ENCODE results near the gene IFT122.

Gene IFT122

DNA sequence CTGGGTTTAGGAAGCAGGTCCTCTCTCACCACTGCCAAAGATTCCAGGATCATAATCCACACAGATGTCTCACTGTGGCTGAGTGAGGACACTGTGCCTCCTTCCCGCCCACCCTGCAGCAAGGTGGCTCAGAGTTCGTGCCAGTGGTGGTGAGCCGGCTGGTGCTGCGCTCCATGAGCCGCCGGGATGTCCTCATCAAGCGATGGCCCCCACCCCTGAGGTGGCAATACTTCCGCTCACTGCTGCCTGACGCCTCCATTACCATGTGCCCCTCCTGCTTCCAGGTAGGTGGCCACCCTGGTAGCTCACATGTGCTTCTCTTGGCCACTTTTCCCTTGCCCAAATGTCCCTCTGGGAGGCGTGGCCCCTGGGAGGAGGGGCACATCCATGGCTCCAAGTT lies 79.4 kb downstream of the IFT122 start:
- no peak for DNase-seq (ENCODE audit: low read depth)

DNA sequence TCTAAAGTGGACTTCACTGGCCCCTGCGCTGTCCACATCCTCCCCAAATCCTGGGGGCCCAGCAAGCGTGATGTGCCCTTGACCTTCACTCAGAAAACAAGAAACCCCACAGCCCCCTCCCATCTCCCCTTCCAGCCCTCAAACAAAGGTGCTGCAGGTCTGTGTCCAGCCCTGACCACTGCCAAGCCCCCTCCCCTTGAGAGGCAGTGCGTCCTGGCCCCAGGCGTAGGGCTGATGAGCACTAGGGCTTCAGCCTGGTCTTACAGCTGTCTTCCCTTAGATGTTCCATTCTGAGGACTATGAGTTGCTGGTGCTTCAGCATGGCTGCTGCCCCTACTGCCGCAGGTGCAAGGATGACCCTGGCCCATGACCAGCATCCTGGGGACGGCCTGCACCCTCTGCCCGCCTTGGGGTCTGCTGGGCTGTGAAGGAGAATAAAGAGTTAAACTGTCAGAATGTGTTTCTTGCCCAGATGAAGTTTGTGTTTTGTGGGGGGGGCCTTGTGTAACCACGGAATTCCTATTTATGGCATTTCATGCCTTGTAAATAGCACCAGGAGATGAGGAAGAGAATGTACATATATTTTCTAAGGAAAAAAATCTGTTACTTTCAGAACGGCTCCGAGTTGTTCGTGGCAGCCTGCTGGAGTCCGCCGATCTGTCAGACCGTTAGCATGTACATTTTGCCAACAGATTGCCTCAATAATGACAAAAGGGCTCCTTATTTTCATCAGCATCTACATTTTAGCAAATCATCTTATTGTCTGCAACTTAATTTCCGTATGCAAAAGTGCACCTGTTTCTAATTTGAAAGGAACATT lies 80.1 kb downstream of the IFT122 start:
- DNase-seq (ENCODE audit: low read depth), result no peak

DNA sequence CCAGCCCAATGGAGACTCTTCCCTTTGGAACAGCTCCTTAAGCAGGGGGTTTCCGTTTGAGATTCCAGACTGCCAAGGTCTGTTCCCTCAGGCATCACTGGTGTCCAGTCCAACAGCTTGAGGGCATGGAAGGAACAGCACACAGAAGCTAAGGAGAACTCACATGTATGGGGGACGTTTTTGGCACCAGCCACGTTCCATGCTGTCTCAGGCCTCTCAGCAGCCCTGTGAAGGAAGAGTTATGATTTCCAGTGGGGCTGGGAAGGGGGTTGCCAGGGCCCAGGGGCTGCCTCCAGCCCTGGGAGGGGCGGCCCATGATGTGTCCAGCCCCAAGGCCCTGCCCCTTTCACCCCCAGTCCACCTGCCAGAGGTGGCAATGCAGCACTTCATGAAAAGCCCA lies 80.9 kb downstream of the IFT122 start:
- no peak for DNase-seq (ENCODE audit: low read depth)

GRCh38 chr3:129521611-129522010 lies 81.6 kb downstream of the IFT122 start:
- no peak for DNase-seq (ENCODE audit: low read depth)

DNA sequence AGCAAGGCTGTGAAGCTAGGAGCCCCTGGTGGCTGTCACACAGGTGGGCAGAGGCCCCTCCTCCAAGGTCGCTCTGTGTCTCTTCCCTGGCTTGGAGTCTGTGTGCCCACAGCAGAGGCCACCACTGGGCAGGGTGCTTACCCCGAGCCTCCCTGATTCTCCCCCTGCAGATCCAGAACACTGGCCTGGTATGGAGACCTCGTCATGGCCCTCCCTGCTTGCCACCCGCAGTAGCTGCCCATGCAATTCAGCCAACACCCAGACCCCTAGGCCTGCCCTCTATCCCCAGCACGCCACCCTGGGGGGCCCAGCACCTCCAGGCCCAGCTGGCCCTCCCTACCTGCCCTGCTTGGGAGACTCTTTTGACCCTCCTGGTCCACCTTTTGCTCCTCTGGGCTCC lies 82.9 kb downstream of the IFT122 start:
- no peak for DNase-seq (ENCODE audit: low read depth)

DNA sequence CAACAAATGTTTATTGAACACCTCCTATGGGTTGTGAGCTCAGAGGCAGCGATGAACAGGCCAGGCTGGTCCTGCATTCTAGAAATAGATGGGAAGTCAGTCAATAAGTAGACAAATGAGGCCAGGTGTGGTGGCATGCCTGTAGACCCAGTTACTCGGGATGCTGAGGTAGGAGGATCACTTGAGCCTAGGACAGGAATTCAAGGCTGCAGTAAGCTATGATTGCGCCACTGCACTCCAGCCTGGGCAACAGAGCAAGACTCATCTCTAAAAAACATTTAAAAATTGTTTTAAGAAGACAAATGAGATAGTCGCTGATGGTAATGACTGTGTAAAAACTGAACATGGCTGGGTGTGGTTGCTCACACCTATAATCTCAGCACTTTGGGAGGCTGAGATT lies 84.1 kb downstream of the IFT122 start:
- DNase-seq (ENCODE audit: low read depth), result no peak

DNA sequence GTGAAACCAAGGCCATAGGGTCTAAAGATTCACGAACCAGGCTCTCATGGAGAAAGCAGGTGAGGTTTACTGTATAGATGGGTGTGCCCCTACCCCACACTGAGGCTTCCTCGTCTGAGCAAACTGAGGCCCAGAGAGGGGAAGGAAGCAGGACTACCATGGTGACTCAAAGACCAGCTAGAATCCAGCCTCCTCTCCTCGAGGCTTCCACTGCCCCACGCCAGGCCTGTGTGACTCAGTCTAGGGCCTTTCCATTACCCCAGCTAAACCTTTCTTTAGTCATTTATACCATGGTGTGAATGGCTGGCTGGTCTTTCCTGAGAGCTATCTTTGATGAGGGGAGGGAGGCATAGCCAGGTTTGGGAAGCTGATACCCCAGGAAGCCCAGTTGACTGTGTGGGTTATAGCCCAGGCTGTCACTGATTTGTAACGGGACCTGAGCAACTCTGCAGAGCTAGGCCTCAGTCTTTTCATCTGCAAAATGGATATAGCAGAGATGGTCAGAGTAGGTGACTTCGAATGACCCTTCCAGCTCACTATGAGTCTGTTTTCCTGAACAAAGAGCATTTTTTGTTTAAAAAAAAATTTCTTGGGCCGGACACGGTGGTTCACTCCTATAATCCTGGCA lies 85.4 kb downstream of the IFT122 start:
- DNase-seq (ENCODE audit: low read depth), result no peak

DNA sequence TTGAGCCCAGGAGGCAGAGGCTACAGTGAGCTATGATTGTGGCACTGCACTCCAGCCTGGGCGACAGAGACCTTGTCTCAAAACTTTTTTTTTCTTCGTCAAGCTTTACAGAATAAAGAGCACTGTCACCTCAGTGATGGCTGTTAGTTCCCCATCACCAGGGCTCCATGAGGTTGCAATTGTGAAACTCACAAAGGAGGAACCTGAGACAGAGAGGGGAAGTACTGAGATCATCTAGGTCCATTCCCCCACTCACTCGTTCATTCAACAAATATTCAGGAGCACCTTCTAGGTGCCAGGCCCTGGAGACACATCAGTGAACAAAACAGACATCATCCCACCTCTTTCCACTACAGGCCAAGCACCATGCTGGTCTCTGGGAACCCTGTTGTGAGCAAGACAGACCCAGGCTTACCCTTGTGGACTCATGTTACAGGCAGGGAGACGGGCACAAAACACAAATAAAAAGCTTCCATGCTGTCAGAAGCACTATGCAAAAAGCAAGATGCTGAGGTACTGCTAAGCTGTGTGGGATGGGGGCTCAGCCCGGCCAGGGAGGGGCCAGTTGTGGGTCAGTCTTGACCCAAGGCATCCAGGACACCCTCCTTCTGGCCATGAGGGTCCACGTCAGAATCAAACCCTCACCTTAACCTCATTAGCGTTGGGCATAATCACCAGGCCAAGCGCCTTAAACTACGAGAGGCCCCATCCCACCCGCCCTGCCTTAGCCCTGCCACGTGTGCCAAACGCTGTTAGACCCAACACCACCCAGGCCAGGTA lies 86.3 kb downstream of the IFT122 start:
- no peak for DNase-seq (ENCODE audit: low read depth)

GRCh38 chr3:129527262-129527661 lies 87.2 kb downstream of the IFT122 start:
- DNase-seq (ENCODE audit: low read depth), result no peak

DNA sequence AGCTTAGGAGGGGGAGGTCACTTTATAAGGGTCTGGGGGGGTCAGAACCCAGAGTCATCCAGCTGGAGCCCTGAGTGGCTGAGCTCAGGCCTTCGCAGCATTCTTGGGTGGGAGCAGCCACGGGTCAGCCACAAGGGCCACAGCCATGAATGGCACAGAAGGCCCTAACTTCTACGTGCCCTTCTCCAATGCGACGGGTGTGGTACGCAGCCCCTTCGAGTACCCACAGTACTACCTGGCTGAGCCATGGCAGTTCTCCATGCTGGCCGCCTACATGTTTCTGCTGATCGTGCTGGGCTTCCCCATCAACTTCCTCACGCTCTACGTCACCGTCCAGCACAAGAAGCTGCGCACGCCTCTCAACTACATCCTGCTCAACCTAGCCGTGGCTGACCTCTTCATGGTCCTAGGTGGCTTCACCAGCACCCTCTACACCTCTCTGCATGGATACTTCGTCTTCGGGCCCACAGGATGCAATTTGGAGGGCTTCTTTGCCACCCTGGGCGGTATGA lies 88.6 kb downstream of the IFT122 start, which contains the start of gene RHO:
RHO (plus strand) TSS at position 51 of the 512 bp plus-strand sequence; CDS start at position 146, 95 bp downstream.
- no peak for DNase-seq (ENCODE audit: low read depth)

GRCh38 chr3:129529436-129530210 lies 89.6 kb downstream of the IFT122 start:
- DNase-seq (ENCODE audit: low read depth), result no peak

GRCh38 chr3:129530251-129530791 lies 90.3 kb downstream of the IFT122 start:
- no peak for DNase-seq (ENCODE audit: low read depth)

- no peak for DNase-seq (ENCODE audit: low read depth)
These were observed 90.8 kb downstream of the IFT122 start for GRCh38 chr3:129530821-129531220.

GRCh38 chr3:129531699-129532098 lies 91.7 kb downstream of the IFT122 start:
- DNase-seq (ENCODE audit: low read depth), result no peak

GRCh38 chr3:129532261-129532660 lies 92.2 kb downstream of the IFT122 start:
- no peak for DNase-seq (ENCODE audit: low read depth)

GRCh38 chr3:129533406-129533805 lies 93.4 kb downstream of the IFT122 start:
- DNase-seq (ENCODE audit: low read depth), result no peak

DNA sequence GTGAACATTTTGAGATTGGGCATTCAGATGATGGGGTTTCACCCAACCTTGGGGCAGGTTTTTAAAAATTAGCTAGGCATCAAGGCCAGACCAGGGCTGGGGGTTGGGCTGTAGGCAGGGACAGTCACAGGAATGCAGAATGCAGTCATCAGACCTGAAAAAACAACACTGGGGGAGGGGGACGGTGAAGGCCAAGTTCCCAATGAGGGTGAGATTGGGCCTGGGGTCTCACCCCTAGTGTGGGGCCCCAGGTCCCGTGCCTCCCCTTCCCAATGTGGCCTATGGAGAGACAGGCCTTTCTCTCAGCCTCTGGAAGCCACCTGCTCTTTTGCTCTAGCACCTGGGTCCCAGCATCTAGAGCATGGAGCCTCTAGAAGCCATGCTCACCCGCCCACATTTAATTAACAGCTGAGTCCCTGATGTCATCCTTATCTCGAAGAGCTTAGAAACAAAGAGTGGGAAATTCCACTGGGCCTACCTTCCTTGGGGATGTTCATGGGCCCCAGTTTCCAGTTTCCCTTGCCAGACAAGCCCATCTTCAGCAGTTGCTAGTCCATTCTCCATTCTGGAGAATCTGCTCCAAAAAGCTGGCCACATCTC lies 94.5 kb downstream of the IFT122 start:
- DNase-seq (ENCODE audit: low read depth), result no peak

DNA sequence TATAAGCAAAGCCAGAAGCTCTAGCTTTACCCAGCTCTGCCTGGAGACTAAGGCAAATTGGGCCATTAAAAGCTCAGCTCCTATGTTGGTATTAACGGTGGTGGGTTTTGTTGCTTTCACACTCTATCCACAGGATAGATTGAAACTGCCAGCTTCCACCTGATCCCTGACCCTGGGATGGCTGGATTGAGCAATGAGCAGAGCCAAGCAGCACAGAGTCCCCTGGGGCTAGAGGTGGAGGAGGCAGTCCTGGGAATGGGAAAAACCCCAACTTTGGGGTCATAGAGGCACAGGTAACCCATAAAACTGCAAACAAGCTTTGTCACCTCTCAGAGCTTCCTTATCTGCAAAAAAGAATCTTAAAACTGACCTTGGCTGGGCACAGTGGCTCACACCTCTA lies 95.1 kb downstream of the IFT122 start:
- DNase-seq (ENCODE audit: low read depth), result no peak

DNA sequence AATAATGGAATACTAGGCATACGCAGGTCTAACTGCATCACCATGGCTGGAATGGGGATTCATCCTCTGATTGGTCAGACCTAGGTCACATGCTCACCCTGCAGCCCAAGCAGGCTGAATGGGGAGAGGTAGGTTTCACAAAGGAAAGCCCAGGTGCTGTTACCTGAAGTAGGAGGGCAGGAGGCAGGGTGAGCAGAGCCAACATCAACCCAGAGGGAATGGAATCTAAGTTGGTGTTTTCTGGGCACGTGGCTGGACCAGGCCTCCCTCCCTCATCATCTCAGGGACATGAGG lies 96.3 kb downstream of the IFT122 start:
- no peak for DNase-seq (ENCODE audit: low read depth)

DNA sequence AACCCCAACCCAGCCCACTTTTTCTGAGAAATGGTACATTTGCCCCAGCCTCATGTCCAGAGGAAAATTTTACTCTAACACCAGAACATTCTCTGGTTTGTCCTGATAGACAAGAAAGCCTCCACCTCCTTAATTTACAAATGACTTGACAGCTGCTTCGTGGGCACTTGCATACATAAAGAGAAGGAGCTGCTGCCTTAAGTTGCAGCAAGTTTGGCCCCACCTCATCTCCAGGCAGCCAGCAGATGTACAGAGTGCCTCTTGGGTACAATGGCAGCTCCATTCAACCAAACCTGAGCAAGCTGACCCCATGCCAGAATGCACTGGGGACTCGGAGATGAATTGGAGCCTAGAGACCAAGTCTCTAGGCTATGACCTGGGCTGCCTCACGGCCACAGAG lies 96.8 kb downstream of the IFT122 start:
- DNase-seq (ENCODE audit: low read depth), result no peak

DNA sequence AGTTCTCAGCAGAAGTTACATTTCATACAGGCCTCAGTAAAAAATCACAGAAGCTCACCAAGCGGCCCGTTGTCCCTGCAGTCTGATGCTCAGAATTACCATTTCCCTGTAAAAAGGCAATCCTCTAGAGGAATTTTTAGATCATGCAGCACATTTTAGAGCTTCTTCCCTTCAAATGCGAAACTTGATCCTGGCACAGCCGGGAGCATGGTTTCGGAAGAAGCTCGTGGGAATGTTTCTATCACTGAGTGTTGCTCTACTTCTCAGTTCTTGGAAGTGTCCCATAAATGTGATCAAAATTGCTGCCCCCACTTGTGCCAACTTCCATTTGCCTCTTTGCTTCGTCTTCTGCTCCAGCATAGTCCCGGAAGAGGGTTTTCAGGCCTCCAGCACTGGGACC lies 99.2 kb downstream of the IFT122 start:
- no peak for DNase-seq (ENCODE audit: low read depth)
